Lung (tissue), 12 donors: ENCODE results near the gene MYORG. TPM values are rescaled to one million over a fixed set of nuclear protein-coding genes. Genes with fewer than 3 reads are reported as not detected.

Source experiments
- ATAC-seq: fragments of 200-7000 bp; cut with Tn5 transposase; one replicate; pipeline ENCODE4 v1.9.1; 2020; ENCODE audit warnings: moderate number of reproducible peaks; ENCODE audit not compliant: insufficient read depth, low FRiP score
- DNase-seq, 3 donors: peaks; one replicate each; pipeline ENCODE4 v3.0.0-alpha.2; 2013 to 2017
- H3K27ac ChIP-seq, 2 donors: one replicate each; pipeline ENCODE4 v1.5.1; 2013; ENCODE audit warnings: mild to moderate bottlenecking in 2 of 2, moderate library complexity in 2 of 2, control low read depth in 1 of 2, inconsistent platforms in 1 of 2, low read depth in 1 of 2, low read length in 1 of 2
- H3K27me3 ChIP-seq, 3 donors: one replicate each; pipeline ENCODE4 v1.5.1; 2013; ENCODE audit warnings: low read length in 2 of 3; ENCODE audit not compliant: control insufficient read depth in 3 of 3, insufficient read depth in 3 of 3
- H3K36me3 ChIP-seq, 4 donors: one replicate each; pipeline ENCODE4 v1.5.1; 2013; ENCODE audit warnings: low read length in 4 of 4, mild to moderate bottlenecking in 1 of 4, moderate library complexity in 1 of 4; ENCODE audit not compliant: control insufficient read depth in 4 of 4, insufficient read depth in 4 of 4
- H3K4me1 ChIP-seq, 5 donors: one replicate each; pipeline ENCODE4 v1.5.1; 2013; ENCODE audit warnings: low read length in 5 of 5, mild to moderate bottlenecking in 2 of 5, moderate library complexity in 1 of 5; ENCODE audit not compliant: control insufficient read depth in 5 of 5, insufficient read depth in 5 of 5
- H3K4me3 ChIP-seq: one replicate; pipeline ENCODE4 v1.5.1; 2013; ENCODE audit warnings: mild to moderate bottlenecking, control low read depth, moderate library complexity
- H3K9ac ChIP-seq, 2 donors: one replicate each; pipeline ENCODE4 v1.5.1; 2013; ENCODE audit warnings: low read length in 2 of 2, control low read depth in 1 of 2; ENCODE audit not compliant: insufficient read depth in 1 of 2
- H3K9me3 ChIP-seq, 4 donors: one replicate each; pipeline ENCODE4 v1.5.1; 2013; ENCODE audit warnings: low read length in 3 of 4, mild to moderate bottlenecking in 1 of 4, moderate library complexity in 1 of 4; ENCODE audit not compliant: control insufficient read depth in 4 of 4, insufficient read depth in 3 of 4
- CTCF ChIP-seq: IDR thresholded peaks from 2 replicates; pipeline ENCODE4 v1.5.1; 2012; ENCODE audit warnings: mild to moderate bottlenecking; ENCODE audit errors: control extremely low read depth, extremely low read depth
- WGBS, 2 donors: extraction: QIAGEN DNeasy Blood & Tissue Kit; methylation state at CpG; one replicate each; pipeline ENCODE4 v1.1.7; 2013; 5-methylcytosine and 5-hydroxymethylcytosine counted together
- polyA plus RNA-seq, 2 donors: library from polyadenylated mRNA; stranded (reverse); fragments of 200-250 nt; gene quantifications; one replicate each; pipeline ENCODE4 v1.2.1, GENCODE V29; 2013
- total RNA-seq, 2 donors: library from RNA; depleted of rRNA in 1 of 2; stranded (reverse); fragments of >200 nt in 1 of 2; gene quantifications; one replicate each; pipeline ENCODE4 v1.2.1, GENCODE V29; 2014 to 2021
- donor health status: control.
- donor health status: control.
- donor health status: Bipolar disorder and iron deficiency.
- donor health status: healthy.
- donor health status: DM: yes; HTN: yes; CAD: no.

The MYORG gene
- total and polyA plus RNA-seq, 4 donors, result 1.4 to 12.2 (median 4.9) TPM

GRCh38 chr9:34377404-34377746, 677 bp upstream of the MYORG start:
- Histone ChIP-seq H3K9ac (peak overlapping the region in 1 of 2 donors; percentile 14), H3K27me3 (peaks cover 0 to 49% (median 36%) of the 10 kb centered on the region in 3 donors), H3K4me1 (peaks cover 2 to 32% (median 6%) of the 10 kb centered on the region in 5 donors), H3K4me3 (peak overlapping the region; percentile 40), H3K36me3 (no peaks in the 10 kb centered on the region), H3K9me3 (no peaks in the 10 kb centered on the region), H3K27ac (peak overlapping the region in 1 of 2 donors; percentile 12)
- no peak for TF ChIP-seq CTCF
- ATAC-seq, result no peak
- WGBS, 2 donors, result 3 to 4% methylated on average over 21 of the region's 21 CpGs
- peak in 1 of 3 donors; percentile 49 for DNase-seq

GRCh38 chr9:34375901-34376595, 650 bp downstream of the MYORG start:
- peak overlapping the region in 1 of 2 donors; percentile 17 for H3K9ac ChIP-seq
- peaks cover 0 to 28% (median 6%) of the 10 kb centered on the region in 5 donors for H3K4me1 ChIP-seq
- TF ChIP-seq CTCF, result no peak
- H3K27me3 ChIP-seq, result peaks cover 0 to 59% (median 39%) of the 10 kb centered on the region in 3 donors
- peak; percentile 10 to 46 (median 34) for DNase-seq
- peak overlapping the region; percentile 40 for H3K4me3 ChIP-seq
- ATAC-seq, result peak; percentile 20
- peak overlapping the region; percentile 40 to 73 for H3K27ac ChIP-seq
- H3K9me3 ChIP-seq, result peaks cover 0 to 9% (median 0%) of the 10 kb centered on the region in 4 donors
- peaks cover 0 to 2% (median 0%) of the 10 kb centered on the region in 4 donors for H3K36me3 ChIP-seq
- 8 to 10% methylated on average over 22 of the region's 22 CpGs for WGBS, 2 donors

- no peak for TF ChIP-seq CTCF
- no peak overlapping the region for H3K4me3 ChIP-seq
- peaks cover 0 to 9% (median 0%) of the 10 kb centered on the region in 4 donors for H3K9me3 ChIP-seq
- H3K36me3 ChIP-seq, result peaks cover 0 to 2% (median 0%) of the 10 kb centered on the region in 4 donors
- 53 to 60% methylated on average over 5 of the region's 5 CpGs for WGBS, 2 donors
- no peak overlapping the region for H3K27ac ChIP-seq
- peaks cover 0 to 60% (median 42%) of the 10 kb centered on the region in 3 donors for H3K27me3 ChIP-seq
- H3K4me1 ChIP-seq, result peaks cover 0 to 20% (median 5%) of the 10 kb centered on the region in 5 donors
- DNase-seq (peak in 1 of 3 donors; percentile 13), ATAC-seq (no peak)
- H3K9ac ChIP-seq, result no peak overlapping the region
These were observed 1.7 kb downstream of the MYORG start for GRCh38 chr9:34374905-34375552.
